HG03064 (cell line): ENCODE results near the gene PCSK2.

Experiments
- ATAC-seq: cut with Tn5 transposase; IDR thresholded peaks from one replicate; pipeline ENCODE4 v1.9.1; 2021; ENCODE audit warnings: low read depth; ENCODE audit not compliant: unreplicated experiment

The PCSK2 gene

DNA sequence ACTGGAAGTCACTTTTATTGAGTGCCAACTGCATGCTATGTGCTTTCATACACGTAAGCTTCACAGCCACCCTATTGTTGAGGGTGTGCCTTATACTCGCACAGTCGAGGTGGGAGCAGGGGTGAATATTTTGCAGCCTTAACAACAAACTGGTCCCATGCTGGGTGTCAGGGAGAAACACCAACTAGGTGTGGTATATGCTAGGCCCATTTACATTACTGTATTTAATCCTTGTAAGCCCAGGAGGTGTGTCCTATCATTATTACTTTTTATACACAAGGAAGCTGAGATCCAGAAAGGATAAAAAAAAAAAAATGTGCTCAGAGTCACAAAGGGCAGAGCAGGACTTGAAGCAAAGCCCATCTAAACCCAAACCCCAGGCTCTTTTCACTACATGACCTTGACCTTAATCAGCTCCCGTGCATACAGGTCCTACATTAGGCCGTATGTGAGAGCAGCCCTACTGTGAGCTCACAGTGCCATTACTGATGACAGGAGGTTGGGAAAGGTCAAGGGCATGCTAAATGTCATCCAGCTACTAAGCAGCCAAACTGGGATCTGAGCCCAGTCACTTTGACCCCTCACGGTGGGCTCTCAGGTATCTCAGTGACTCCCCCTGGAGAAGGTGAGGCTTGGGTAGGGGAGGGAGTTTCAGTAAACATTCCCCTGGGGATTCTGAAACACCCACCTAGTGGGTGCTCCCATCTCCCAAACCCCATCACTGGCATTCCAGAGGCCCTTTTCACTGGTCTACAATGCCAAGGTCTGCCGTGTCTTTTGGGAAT, 242.6 kb downstream of the PCSK2 start:
- ATAC-seq, result no peak

DNA sequence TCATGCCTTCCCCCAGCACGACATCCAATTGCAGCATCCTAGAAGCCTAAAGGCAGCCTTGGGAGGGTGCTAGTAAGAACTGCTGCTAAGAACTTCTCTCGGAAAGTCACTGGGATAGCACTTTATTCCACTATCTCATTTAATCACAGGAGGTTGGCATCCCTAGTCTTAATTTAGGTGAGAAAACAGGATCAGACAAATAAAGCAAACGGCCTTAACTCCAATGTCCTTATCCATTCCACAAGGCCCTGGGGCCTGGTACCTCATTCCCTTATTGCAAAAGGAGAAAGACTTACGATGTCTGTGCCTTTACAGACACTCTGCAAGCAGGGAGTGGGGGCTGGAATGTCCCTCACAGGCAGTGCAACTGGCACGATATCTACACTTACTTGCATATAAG, 243.7 kb downstream of the PCSK2 start:
- no peak for ATAC-seq

DNA sequence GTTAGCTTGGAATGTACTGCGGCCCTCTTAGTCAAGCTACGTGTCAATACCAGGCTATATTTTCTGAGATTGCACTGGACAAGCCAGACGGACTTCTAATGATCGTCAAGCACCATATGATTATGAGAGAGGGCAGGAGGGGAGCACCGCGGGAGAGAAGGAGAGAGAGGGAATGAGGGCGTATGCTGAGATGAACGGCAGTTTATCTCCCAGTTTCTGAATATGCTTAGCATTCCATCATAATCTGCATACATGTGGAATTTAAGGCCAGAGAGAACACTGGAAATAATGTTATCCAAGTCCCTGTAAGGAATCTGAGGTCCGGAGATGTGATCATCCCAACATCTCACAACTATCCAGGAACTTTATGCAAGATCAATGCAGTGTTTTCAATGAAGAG, 244.1 kb downstream of the PCSK2 start:
- no peak for ATAC-seq

DNA sequence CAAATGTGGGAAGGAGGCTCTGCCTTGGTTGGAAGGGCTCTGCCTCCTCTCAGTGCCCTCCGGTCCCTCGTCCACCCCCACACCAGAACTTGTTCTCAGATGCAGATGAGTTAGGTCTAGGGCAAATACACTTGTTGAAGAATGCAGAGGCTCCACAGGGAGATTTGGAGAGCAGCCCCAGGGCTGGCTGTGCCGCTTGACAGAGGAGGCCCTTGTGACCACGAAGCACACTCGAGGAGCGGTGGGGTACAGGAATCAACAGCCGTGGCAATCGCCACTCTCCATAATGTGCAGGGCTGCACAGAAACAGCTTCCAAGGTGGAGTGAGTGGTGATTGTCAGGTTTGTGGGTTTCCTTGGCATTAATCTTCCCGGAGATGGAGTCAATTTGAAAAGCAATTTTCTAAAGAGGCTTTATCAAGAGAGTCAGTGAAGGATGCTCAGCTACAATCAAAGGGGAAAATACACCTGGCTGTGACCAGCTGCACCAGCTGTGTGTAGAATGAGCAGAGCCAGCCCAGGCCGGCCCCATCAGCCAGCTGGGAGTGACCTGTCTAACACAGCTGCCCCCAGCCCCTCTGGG, 244.9 kb downstream of the PCSK2 start:
- no peak for ATAC-seq

DNA sequence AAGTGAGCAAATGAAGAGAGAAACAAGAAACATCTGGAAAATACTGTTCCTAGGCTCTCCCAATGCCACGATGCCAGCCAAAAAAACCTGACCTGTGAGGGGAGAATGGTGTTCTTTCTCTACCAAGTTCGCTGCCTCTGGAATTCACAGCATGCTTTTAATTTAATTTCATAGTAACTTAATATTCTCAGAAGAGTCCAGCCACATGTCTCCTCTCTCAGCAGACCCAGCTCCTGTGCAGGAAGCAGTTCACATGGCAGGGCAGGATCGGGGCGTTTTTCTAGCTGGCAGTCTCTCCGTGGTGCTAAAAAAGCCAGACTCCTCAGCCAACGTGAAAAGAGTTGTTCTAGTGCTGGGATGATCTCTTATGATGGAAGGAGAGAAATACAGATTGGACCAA, 246.8 kb downstream of the PCSK2 start:
- no peak for ATAC-seq

DNA sequence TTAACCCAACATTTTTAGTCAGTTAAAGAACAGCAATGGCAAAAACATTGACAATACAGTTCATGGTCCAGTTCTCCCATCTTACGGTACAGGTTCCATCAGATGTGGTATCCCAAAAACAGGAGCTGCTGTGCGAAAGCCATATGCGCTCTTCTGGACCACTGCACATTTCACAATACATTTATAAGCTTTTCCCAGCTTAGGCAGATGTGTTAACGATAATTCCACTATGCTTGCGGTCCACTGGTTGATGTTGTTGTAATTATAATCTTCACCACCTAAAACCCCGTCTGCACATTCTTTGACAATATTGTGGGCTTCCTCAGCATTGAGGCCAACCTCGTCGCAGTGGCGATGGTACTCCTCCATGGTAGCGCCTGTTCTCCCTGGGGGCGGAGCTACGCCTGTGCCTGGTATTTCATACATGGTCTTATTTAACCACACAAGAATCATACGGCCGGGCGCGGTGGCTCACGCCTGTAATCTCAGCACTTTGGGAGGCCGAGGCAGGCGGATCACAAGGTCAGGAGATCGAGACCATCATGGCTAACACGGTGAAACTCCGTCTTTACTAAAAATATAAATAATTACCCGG, 252.3 kb downstream of the PCSK2 start:
- no peak for ATAC-seq

DNA sequence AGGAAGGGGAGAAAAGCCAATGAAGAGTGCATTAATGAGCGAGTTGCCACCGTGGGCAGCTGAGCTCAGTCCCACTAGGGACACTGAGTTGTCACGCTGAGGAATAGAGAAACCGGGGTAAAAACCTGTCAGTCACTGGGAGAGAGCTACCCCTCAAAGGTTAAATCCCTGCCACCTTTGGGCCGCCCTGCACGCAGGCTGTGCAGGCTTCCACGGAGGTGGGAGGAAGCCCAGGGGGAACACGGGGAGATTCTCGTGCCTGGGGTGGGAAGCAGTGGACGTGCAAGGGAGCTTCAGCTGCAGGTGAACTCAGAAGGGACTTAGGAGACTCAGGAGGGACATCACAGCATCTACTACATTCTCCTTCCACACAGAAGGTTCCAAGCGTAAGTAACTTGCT, 253.9 kb downstream of the PCSK2 start:
- no peak for ATAC-seq

DNA sequence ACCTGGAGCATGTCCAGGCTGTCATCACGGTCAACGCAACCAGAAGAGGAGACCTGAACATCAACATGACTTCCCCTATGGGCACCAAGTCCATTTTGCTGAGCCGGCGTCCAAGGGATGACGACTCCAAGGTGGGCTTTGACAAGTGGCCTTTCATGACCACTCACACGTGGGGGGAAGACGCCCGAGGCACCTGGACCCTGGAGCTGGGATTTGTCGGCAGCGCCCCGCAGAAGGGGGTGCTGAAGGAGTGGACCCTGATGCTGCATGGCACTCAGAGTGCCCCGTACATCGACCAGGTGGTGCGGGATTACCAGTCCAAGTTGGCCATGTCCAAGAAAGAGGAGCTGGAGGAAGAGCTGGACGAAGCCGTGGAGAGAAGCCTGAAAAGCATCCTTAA, 254.8 kb downstream of the PCSK2 start:
- no peak for ATAC-seq

DNA sequence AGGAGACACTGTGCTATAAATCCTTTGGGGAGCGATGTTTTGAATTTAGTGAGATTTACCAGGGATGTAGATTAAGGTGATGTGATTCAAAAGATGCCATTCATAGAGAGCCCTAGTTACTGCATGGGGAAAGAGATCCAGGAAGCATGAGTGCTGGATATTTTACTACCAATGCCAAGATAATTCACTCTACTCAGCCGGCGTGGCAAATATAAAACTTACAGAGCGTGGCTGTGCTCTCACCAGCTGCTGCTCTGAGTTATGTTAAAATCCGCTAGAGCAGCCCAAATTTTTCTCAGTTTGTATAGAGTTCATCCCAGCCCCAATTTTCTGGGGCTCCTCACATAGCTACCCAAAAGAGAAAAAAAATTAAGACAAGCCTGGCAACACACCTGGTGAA, 255.7 kb downstream of the PCSK2 start:
- no peak for ATAC-seq

DNA sequence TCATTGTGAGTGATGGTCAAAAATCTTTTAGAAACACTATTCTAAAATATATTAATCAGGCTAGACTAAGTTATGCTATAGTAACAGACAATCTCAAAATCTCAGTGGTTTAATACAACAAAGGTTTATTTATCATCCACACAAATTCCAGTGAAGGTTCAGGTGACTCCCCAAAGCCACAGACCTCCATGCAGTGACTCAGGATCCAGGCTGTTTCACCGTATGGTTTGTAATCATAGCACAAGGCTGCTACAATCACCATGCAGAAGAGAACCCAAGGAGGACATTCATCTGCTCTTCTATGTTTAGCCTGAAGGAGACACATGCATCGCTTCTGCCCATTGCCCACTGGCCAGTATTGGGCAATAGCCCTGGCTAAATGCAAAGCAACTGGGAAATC, 258.2 kb downstream of the PCSK2 start:
- ATAC-seq, result no peak

DNA sequence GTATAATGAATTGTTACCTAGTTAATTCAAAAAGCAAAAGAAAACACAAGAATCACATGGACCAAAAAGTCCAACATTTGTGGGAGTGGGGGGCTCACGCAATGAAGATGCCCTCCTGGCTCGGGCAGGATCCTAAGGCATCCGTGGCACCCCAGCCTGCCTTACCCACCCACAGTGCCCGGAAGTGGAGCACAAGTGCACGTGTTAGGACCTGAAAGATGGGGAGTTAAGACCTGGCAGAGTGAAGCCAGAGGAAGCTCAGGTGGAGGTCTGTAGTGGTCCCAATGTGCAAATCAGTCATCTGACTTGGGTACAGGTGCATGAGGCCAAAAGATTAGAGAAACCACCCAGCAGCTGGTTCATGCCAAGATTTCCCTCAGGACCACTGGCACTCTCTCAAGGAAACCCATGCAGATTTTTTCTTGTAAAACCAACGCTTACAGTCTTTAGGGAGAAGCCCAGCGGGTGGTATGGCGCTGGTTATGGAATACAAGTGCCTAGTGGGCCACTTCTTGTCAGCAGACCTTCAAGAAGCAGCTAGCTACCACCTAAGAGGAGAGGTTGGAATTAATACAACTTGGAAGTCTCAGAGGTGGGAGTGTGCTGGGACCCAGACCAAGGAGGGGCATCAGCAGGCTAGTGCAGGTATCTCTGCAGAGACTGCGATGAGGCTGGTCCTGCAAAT, 262.2 kb downstream of the PCSK2 start:
- no peak for ATAC-seq

DNA sequence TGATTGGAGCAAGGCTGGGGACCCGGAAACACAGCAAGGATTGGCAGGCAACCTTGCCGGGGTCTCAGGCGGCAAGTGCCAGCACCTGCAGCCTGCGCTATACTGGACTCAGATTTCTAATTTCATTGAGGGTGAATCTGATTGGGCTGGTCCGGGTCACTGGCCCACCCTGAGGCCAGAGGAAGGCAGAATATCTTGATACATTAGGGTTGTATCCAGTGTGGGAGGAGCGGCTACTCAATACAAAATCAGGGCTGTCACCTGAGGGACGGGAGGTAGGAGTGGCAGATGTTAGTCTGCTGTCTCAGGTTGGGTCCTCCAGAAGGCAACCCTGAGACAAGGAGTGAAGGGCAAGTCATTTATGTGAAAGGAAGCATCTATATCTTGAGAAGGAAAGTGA, 263.7 kb downstream of the PCSK2 start:
- no peak for ATAC-seq

DNA sequence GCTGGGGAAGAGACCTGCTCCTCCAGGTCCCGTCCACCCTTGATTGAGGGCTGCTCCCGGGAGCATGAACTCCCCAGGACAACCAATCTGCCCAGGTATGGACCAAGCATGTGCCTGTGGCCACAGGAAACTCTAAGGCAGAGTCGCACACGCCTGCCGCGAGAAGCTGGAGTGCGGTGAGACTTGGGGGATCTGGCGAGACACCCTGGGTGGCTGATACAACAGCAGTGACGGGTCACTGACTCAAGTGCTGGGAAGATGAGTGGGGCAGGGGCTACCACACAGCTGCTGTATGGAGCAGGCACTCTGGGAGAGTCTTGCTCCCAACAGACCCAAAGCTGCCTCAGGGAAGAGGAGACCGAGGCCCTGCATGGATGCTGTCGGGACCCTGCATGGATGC, 264.2 kb downstream of the PCSK2 start:
- ATAC-seq, result no peak

DNA sequence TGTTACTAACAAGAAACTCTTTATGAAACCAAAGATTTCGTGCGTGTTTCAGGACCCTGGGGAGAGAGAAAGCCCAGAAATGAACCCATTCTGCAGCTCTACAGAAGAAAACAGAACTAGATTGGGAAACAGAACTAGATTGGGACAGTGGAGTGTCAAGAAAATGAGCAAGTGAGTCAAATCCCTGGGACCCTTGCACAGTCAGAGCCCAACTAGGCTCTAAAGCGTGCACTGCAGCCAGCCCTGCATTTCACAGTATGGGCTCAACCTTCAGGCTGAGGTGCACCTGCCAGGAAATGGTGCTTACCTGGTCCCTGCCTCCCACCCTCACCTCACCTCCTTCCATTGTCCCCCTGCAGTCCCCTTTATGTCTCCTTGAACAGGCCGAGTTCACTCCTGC, 264.6 kb downstream of the PCSK2 start:
- ATAC-seq, result no peak

DNA sequence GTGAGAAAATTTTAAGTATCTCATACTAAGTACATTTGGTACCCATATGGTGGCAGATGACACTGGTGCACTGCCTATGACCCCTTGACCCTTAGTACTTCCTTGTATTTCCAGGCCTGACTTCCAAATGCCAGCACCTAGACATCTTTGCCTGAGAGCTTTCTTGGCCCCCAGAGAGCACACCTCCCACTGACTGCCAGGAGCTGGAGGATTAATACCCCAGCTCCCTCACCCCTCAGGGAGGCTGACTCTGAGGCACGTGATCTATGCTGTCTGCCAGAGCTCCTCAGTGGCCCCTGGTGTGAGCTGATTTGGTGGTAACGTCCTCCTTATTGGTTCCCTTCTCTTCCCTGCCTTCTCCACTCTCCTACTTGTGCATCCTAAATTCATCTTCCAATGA, 266.3 kb downstream of the PCSK2 start:
- no peak for ATAC-seq

DNA sequence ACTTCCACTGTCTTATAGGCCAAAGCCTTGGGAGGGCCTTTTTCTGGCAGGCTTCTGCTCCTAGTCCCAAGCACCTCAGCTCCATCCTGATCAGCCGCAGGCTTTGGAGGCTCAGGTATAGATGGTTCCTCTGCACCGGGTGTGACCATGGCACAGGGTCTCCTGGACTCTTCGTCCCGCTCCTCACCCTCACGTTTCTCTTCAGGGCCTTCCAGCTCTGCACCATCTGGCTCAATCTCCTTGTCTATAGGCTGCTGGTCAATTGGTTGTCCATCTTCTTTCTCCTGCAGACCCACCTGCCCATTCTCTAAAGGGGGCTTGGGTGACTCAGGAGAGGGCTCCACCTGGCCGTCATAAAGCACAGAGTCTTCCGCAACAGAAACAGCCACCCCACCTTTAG, 267.4 kb downstream of the PCSK2 start:
- ATAC-seq, result no peak

DNA sequence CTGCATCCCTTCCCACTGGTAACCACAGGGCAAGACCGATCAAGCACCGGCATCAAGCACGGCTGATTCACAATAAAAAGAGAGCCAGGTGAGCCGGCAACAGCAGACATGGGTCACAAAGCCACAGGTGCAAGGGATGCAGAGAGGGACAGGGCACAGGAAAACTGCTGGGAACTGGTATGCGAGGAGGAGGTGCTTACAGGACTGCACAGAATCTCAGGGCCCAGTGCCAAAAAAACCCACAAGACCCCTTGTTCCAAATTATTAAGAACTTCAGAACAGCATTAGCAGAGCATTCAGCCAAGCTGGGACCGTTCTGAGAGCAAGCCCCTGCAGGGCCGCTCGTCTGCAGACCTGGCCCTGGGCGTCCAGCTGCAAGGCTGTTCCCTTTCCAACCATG, 269.0 kb downstream of the PCSK2 start:
- ATAC-seq, result no peak

DNA sequence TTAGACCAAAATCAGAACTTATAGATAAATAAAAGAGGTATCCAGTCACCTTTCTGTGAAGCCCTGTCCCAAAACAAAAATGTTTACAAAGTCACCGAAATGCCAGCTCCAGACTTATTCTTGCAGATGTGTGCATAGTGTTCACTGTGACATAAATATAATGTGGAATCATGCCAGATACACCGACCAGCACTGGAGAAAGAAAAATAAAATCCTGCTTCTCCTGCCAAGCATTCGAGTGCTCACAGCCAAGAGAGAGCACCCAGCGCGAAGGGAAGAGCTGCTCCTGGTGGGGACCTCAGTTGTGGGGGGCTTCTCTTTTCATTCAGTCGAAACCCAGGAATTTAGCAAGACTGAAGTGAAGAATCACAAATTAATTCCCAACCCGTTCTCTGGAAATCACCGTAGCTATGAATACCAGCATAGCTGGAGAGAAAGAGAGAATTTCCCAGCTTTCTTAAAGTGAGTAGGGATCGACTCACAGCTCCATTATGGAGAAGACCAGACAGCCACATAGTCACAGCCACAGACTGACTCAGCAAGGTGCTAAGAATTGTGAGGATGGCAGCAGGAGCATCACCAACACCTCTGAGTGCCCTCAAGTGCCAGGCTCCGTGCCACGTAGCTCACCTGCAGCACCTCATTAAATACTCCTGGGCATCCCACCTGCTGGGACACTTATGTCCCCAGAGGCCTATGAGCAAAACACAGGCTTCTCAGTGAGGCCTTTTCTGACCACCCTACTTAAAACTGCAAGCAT, 271.2 kb downstream of the PCSK2 start:
- ATAC-seq, result no peak

DNA sequence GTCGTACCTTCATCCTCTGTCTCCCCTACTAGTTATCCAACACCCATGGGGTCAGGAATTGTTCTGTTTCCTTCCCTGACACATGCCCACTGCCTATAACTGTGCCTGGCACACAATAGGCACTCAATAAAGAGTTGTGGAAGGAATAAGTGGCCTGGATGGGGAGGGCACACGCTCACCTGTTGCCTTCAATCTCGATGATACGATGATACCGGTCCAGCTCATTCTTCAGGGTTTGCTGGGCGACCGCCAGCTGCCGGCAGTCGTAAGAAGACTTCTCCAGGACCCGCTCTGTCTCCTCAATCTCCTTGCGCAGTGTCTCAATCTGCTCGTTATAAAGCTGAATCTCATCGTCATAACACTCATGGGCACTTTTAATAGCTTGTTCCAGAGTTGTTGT, 271.8 kb downstream of the PCSK2 start:
- ATAC-seq, result no peak

DNA sequence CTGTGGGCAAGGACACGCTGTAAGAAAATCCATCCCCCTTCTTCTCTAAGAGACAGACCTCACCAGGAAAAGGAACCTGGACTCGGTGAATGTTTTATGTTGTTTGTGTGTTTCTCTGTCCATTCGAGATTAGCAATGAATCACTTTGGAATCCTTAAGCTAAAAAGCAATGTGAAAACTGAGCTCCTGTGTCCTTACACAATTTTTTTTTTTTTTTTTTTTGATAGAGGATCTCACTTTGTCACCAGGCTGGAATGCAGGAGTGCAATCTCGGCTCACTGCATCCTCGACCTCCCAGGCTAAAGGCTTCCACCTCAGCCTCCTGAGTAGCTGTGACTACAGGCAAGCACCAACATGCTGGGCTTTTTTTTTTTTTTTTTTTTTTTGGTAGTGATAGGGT, 272.2 kb downstream of the PCSK2 start:
- ATAC-seq, result no peak

DNA sequence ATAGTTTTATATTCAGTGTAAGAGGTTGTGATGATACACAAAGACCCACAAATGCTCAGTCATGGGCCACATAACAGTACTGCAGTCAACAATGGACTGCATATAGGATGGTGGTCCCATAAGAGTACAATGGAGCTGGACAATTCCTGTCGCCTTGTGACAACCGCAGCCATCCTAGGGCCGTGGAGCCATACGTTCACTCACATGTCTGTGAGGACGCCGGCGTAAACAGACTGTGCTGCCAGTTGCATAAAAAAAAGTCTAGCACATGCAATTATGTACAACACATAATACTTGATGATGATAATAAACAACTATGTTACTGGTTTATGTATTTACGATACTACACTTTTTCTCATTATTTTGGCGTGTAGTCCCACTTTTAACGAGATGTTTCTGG, 273.4 kb downstream of the PCSK2 start:
- no peak for ATAC-seq
